Muscle layer of duodenum (tissue), 2 donors: ENCODE data around the gene IKZF4.
"Not testable (repeated sequence)": the region's sequence is repeated elsewhere in the genome, so short reads cannot be mapped to it uniquely, and the experiment has no call there.

ENCODE experiments used
- H3K27ac ChIP-seq: one replicate; pipeline ENCODE4 v1.7.0; 2013; ENCODE audit warnings: mild to moderate bottlenecking, low read length
- H3K27me3 ChIP-seq: one replicate; pipeline ENCODE4 v1.7.0; 2013; ENCODE audit warnings: low read depth, mild to moderate bottlenecking, control low read depth, low read length
- H3K36me3 ChIP-seq, 2 donors: one replicate each; pipeline ENCODE4 v1.7.0; 2013; ENCODE audit warnings: low read length in 2 of 2, control low read depth in 1 of 2, mild to moderate bottlenecking in 1 of 2; ENCODE audit not compliant: insufficient read depth in 2 of 2, control insufficient read depth in 1 of 2
- H3K4me1 ChIP-seq, 2 donors: one replicate each; pipeline ENCODE4 v1.7.0; 2013; ENCODE audit warnings: low read length in 2 of 2, mild to moderate bottlenecking in 2 of 2, control low read depth in 1 of 2, moderate library complexity in 1 of 2; ENCODE audit not compliant: insufficient read depth in 2 of 2, control insufficient read depth in 1 of 2
- H3K4me3 ChIP-seq, 2 donors: one replicate each; pipeline ENCODE4 v1.7.0; 2013; ENCODE audit warnings: low read length in 2 of 2, low read depth in 1 of 2, mild to moderate bottlenecking in 1 of 2
- H3K9me3 ChIP-seq, 2 donors: one replicate each; pipeline ENCODE4 v1.7.0; 2013; ENCODE audit warnings: low read length in 2 of 2, control low read depth in 1 of 2, mild to moderate bottlenecking in 1 of 2; ENCODE audit not compliant: control insufficient read depth in 1 of 2
- donor health status: healthy.

Gene IKZF4

DNA sequence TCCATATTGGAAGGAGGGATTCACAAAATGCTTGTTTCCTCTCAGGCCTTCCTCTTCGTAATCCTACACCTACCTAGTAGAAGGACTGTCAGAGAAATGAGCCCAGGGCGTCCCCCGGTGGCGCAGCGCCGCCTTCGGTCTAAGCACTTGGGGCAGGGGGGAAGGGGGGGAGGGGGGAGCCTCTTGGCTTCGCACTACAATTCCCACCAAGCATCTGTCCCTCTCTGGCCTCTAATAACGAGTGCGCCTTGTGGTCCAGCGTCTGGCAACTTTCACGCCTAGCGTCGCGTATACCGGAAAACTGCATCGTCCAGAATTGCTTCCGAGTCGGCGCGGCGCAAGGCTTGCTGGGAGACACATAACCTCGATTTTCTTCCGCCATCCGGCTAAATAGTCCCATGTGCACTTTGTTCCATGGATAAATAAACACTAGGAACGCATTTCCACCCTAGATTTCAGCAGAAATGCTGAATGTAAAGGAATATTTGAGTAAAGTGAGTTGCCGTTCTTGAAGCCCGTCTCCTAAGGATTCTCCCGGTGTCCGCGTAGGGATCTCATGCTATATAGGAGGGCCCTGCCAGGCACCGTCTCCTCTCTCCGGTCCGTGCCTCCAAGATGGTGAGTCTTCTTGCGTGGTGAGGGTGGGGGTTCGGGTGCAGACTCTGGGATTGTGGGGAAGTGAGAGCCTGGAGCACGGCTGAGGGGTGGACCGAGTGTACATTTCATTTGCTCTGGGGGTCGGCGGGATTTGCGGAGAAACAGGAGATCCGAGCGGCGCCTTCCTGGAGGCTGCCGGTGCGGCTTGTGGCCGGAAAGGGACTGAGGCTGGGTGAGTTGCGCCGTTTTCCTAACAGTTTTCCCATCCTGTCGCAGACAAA lies 20.9 kb downstream of the IKZF4 start, which contains the start of gene RPS26:
Gene RPS26 (plus strand): TSS at position 367 of the 878 bp plus-strand sequence. CDS start 249 bp downstream, at position 616.
- H3K27me3 ChIP-seq, result no peaks in the 10 kb centered on the region
- peak within 1 kb of the TSS; percentile 78 to 89 for H3K4me3 ChIP-seq
- H3K9me3 ChIP-seq, result no peaks in the 10 kb centered on the region
- H3K4me1 ChIP-seq, result peaks cover 9 to 17% of the 10 kb centered on the region in 2 donors
- peaks cover 26 to 28% of the 10 kb centered on the region in 2 donors for H3K36me3 ChIP-seq
- peak within 1 kb of the TSS; percentile 93 for H3K27ac ChIP-seq

DNA sequence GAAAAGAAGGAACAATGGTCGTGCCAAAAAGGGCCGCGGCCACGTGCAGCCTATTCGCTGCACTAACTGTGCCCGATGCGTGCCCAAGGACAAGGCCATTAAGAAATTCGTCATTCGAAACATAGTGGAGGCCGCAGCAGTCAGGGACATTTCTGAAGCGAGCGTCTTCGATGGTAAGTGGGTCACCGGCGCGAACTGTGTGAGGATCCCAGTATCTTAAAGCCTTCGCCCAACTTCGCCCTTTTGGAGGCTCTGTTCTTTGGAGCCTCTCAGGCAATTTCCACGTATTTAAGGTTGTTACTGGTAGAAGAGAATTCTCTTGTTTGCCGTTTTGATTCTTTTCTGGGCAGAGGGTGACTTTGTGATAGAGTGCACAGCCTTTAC lies 21.6 kb downstream of the IKZF4 start:
- peaks cover 22 to 24% of the 10 kb centered on the region in 2 donors for H3K36me3 ChIP-seq
- H3K4me1 ChIP-seq, result peaks cover 9 to 17% of the 10 kb centered on the region in 2 donors
- peak overlapping the region; percentile 78 to 89 for H3K4me3 ChIP-seq
- H3K9me3 ChIP-seq, H3K27me3 ChIP-seq: not testable (repeated sequence)
- peak overlapping the region; percentile 93 for H3K27ac ChIP-seq

DNA sequence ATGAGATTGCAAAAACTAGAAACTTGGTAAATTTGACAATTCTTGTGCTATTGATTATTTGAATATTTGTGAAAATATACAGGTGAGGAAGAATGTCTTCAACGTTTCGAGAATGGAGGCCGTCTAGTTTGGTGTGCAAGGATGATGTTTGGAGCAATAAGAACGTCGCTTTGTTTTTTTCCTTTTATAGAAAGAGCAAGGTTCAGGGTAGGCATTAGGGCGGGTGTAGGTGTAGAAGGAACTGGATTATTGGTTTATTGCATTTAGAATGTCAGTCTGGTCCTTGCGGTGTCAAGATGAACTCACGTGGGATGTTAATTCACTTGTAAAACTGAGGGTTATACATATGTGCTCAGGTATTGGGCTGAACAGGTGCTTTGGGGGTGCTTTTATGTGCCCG lies 22.0 kb downstream of the IKZF4 start:
- no peaks in the 10 kb centered on the region for H3K27me3 ChIP-seq
- H3K9me3 ChIP-seq, result no peaks in the 10 kb centered on the region
- H3K4me1 ChIP-seq, result peaks cover 9 to 17% of the 10 kb centered on the region in 2 donors
- H3K27ac ChIP-seq, result peak overlapping the region; percentile 93
- peak overlapping the region; percentile 78 to 89 for H3K4me3 ChIP-seq
- peaks cover 20 to 21% of the 10 kb centered on the region in 2 donors for H3K36me3 ChIP-seq

DNA sequence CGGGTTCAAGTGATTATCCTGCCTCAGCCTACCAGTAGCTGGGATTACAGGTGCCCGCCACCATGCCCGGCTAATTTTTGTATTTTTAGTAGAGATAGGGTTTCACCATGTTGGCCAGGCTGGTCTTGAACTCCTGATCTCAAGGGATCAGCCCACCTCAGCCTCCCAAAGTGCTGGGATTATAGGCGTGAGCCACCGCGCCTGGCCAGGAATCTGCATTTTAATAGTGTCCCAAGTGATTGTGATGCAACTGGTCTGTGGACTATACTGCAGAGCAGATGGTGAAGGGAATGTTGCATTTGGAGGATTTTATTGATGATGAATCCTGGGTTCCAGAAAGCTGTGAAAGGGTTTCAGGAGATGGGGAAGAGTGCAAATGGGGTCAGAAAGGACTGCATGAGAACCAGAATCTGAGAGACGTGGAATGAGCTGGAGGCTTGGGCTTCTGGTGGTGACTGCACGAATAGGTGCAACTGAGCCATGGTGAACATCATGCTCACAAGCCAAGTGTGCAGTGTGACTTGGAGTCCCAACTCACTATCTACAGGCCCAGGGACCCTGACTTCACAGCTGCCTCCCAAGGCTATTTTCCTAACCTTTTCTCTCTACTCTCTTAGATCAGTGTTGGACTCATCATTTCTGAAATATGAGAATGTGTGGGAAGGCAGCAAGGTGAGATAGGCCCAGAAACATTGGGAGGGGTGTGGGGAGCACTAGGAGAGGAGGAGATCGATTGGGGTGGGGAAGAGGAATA lies 25.4 kb downstream of the IKZF4 start:
- Histone ChIP-seq H3K4me3 (no peak overlapping the region), H3K27ac (no peak overlapping the region), H3K36me3 (peaks cover 20 to 21% of the 10 kb centered on the region in 2 donors), H3K27me3 (no peaks in the 10 kb centered on the region), H3K4me1 (peaks cover 9 to 14% of the 10 kb centered on the region in 2 donors), H3K9me3 (no peaks in the 10 kb centered on the region)

DNA sequence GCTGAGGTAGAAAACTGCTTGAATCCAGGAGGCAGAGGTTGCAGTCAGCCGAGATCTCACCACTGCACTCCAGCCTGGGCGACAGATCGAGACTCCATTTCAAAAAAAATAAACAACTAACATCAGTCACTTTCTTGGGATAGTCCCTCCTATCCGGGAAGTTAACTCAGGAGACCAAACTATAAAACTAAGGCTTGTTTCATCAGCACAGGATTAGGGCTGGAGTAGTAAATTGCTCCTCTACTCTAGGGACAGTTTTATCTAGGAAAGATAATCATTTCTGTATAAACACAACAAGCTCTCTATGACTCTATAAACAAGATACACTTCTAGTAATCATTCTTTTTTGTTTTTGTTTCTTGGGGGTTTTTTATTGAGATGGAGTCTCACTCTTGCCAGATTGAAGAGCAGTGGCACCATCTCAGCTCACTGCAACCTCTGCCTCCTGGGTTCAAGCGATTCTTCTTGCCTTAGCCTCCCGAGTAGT lies 32.6 kb downstream of the IKZF4 start:
- H3K4me1 ChIP-seq, result no peaks in the 10 kb centered on the region
- H3K9me3 ChIP-seq, result no peaks in the 10 kb centered on the region
- H3K36me3 ChIP-seq, result no peaks in the 10 kb centered on the region
- no peaks in the 10 kb centered on the region for H3K27me3 ChIP-seq
- no peak overlapping the region for H3K4me3 ChIP-seq
- H3K27ac ChIP-seq, result no peak overlapping the region

DNA sequence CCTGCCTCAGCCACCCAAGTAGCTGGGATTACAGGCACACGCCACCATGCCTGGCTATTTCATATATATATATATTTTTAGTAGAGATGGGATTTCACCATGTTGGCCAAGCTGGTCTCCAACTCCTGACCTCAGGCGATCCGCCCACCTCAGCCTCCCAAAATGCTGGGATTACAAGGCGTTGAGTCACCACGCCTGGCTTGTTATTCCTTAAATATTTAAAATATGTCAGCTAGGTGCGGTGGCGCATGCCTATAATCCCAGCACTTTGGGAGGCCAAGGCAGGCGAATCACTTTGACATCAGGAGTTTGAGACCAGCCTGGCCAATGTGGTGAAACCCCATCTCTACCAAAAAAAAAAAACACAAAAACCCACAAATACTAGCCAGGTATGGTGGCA lies 39.1 kb downstream of the IKZF4 start:
- H3K9me3 ChIP-seq, H3K27ac ChIP-seq, H3K36me3 ChIP-seq, H3K4me1 ChIP-seq, H3K4me3 ChIP-seq, H3K27me3 ChIP-seq: not testable (repeated sequence)

DNA sequence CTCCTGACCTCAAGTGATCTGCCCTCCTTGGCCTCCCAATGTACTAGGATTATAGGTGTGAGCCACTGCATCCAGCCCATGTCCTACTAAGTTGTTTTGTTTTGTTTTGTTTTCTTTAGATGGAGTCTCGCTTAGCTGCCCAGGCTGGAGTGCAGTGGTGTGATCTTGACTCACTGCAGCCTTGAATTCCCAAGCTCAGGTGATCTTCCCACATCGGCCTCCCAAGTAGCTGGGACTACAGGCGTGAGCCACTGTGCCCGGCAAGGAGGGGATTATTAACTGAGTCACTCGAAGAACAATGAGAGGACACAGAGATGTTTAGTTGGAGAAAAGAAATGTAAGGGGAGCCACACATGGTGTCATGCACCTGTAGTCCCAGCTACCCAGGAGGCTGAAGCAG lies 41.1 kb downstream of the IKZF4 start:
- H3K4me1 ChIP-seq, result no peaks in the 10 kb centered on the region
- no peak overlapping the region for H3K27ac ChIP-seq
- H3K9me3 ChIP-seq, result no peaks in the 10 kb centered on the region
- no peaks in the 10 kb centered on the region for H3K36me3 ChIP-seq
- no peaks in the 10 kb centered on the region for H3K27me3 ChIP-seq
- H3K4me3 ChIP-seq, result no peak overlapping the region

DNA sequence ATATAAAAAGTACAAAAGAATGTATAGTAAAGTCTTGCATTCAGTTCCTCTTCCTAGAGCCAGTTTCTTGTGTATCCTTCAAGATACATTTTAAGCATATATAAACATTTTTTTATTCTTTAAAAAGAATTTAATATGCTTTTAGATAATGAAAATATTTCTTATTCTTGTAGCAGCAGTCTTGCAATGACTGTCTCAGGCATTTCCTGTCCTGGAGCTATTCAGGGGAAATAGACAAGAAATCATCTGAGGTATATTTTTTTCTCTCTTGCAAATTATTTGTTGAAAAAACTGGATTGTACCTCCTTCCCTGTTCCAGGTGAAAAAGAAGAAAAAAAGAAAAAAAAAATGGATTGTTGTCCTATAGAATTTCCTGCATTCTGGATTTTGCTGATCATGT lies 42.2 kb downstream of the IKZF4 start:
- no peak overlapping the region for H3K27ac ChIP-seq
- no peak overlapping the region for H3K4me3 ChIP-seq
- no peaks in the 10 kb centered on the region for H3K36me3 ChIP-seq
- H3K4me1 ChIP-seq, result no peaks in the 10 kb centered on the region
- no peaks in the 10 kb centered on the region for H3K9me3 ChIP-seq
- no peaks in the 10 kb centered on the region for H3K27me3 ChIP-seq

DNA sequence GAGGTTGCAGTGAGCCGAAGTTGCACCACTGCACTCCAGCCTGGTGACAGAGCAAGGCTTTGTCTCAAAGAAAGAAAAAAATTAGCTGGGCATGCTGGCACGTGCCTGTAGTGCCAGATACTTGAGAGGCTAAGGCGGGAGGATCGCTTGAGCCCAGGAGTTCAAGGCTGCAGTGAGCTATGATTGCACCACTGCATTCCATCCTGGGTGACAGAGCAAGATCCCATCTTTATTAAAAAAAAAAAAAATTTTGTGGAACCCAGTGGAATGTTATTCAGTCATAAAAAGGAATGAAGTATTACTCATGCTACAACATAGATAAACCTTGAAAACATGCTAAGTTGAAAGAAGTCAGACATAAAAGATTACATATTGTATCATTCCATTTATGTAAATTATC lies 50.8 kb downstream of the IKZF4 start:
- no peaks in the 10 kb centered on the region for H3K9me3 ChIP-seq

DNA sequence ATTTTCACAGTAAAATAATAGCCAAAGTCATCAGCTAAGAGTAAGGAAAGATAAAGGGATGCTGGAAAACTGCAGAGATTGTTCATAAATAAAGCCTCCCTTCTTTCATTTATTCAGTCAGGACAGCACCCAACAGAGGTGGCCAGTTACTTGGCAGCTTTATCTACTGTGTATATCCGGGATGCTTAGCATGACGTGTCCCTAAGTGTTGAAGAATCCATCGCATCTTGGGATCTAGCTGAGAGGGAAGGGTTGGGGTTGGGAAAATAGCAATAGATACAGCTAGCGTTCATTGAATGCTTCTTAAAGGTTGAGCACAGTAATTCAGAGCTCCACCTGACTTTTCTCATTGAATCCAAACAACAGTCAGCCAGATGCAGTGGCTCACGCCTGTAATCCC lies 53.6 kb downstream of the IKZF4 start:
- H3K4me1 ChIP-seq, result peaks cover 0 to 8% of the 10 kb centered on the region in 2 donors
- no peaks in the 10 kb centered on the region for H3K9me3 ChIP-seq
- no peaks in the 10 kb centered on the region for H3K36me3 ChIP-seq
- no peak overlapping the region for H3K4me3 ChIP-seq
- no peaks in the 10 kb centered on the region for H3K27me3 ChIP-seq
- no peak overlapping the region for H3K27ac ChIP-seq

More for the DNA sequence above, 50.8 kb downstream of the IKZF4 start:
- Histone ChIP-seq H3K36me3 (no peaks in the 10 kb centered on the region), H3K4me1 (no peaks in the 10 kb centered on the region), H3K27ac (no peak overlapping the region), H3K4me3 (no peak overlapping the region), H3K27me3 (no peaks in the 10 kb centered on the region)

DNA sequence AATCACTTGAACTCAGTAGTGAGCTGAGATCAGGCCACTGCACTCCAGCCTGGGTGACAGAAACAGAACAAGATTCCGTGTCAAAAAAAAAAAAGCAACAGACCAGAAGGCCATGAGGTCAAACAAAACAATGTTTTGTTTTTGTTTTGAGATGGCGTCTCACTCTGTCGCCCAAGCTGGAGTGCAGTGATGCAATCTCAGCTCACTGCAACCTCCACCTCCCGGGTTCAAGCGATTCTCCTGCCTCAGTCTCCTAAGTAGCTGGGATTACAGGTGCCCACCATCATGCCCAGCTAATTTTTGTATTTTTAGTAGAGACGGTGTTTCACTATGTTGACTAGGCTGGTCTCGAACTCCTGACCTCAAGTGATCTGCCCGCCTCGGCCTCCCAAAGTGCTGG lies 57.1 kb downstream of the IKZF4 start:
- peaks cover 0 to 22% of the 10 kb centered on the region in 2 donors for H3K4me1 ChIP-seq
- not testable (repeated sequence) for H3K27ac ChIP-seq, H3K27me3 ChIP-seq, H3K4me3 ChIP-seq, H3K9me3 ChIP-seq, H3K36me3 ChIP-seq
